HG03097 (cell line): ENCODE results near the gene HINT3.
"Not testable (repeated sequence)": the region's sequence is repeated elsewhere in the genome, so short reads cannot be mapped to it uniquely, and the experiment has no call there.

Experiments
- ATAC-seq: cut with Tn5 transposase; IDR thresholded peaks from one replicate; pipeline ENCODE4 v1.9.1; 2021; ENCODE audit not compliant: unreplicated experiment, low FRiP score

Gene HINT3

DNA sequence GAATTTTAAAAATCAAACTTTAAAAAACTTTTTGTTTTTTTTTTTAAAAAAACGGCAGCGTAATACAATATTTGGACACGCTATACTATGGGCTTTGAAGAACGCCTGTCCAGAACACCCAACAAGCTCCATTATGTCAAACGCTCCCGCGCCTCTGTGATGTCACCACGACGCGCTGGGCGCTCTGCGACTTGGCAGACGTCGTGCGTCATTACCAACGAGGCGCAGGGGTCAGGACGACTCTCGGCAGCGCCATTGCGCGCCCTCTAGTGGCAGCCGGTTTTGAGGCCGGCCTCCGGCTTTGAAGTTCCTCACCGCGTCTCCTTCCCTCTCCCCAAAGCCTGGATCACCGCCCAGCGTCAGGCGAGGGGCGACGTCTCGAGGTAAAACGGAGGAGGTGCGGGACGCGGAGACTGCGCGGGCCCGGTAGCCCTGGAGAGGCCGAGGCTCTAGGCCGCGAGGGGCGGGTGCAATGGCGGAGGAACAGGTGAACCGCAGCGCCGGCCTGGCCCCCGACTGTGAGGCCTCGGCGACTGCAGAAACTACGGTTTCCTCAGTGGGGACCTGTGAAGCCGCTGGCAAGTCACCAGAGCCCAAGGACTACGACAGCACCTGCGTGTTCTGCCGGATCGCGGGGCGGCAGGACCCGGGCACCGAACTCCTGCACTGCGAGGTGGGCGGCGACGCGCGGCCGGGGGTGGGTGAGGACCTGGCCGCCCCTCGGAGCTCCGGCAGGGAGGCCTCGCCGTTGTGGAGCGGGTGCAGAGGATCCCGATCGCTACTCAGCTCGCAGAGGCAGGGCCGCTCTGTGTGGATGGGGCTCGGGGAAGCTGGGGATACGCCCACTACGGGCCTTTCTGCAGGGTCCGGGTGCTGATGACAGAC, at the start of gene HINT3:
TSS of gene HINT3 (plus strand) at position 265 of the 885 bp plus-strand sequence. CDS start at position 473, 208 bp downstream.
- peak; percentile 93 for ATAC-seq

DNA sequence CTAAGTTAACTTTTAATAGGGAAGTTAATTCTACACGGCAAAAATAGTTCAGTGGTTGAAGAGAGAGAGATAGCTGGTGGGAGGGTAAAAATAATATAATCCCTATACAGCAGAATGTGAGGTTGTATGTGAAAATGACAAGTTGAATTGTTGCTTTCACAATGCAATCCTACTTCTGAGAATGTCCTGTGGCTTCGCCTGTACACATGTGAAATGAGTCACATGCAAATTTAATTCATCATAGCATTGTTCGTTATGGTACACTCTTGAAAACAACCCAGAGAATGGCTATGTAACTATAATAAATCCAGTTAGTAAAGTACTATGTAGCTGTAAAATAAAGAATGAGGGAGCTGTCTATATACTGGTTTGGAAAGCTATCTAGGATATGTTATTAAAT, 46.0 kb upstream of the HINT3 start:
- ATAC-seq = peak; percentile 96

DNA sequence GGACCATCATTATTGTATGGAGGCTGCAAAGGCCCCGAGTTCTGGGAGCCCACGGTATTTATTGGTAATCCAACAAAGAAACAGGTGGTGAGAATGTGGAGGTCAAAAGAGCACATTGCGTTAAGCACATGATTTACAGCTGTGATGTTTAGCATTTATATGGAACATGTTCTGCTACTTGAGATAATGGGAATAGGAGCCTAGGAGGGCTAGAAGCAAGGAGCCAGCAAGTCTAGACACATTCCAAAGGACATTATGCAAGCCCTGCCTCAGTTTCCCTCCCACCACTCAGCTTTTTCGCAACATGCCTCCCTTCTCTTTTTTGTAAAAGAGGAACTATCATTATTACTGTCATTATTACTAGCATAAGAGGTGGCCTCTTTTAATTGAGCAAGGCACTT, 45.5 kb upstream of the HINT3 start:
- ATAC-seq = not testable (repeated sequence)

DNA sequence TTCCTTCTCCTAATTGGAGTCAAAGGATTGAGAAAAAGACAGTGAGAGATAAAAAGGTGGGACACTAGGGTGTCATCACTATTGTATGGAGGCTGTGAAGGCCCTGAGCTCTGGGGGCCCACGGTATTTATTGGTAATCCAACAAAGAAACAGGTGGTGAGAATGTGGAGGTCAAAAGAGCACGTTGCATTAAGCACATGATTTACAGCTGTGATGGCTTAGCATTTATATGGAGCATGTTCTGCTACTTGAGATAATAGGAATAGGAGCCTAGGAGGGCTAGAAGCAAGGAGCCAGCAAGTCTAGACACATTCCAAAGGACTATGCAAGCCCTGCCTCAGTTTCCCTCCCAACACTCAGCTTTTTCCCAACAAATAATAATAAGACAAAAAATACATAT, 44.1 kb upstream of the HINT3 start:
- ATAC-seq = not testable (repeated sequence)

DNA sequence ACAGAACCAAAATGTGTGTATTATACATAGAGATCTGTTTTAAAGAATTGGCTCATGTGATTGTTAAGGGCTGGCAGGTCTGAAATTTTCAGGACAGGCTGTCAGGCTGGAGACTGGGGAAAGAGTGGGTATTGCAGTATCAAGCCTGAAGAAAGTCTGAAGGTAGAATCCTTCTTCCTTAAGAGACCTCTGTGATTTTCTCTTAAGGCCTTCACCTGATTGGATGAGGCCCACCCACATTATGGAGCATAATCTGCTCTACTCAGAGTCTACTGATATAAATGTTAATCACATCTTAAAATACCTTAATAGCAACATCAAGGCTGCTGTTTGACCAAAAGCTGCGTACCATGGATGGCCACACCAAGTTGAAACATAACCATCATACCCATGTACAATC, 43.4 kb upstream of the HINT3 start:
- ATAC-seq = no peak

DNA sequence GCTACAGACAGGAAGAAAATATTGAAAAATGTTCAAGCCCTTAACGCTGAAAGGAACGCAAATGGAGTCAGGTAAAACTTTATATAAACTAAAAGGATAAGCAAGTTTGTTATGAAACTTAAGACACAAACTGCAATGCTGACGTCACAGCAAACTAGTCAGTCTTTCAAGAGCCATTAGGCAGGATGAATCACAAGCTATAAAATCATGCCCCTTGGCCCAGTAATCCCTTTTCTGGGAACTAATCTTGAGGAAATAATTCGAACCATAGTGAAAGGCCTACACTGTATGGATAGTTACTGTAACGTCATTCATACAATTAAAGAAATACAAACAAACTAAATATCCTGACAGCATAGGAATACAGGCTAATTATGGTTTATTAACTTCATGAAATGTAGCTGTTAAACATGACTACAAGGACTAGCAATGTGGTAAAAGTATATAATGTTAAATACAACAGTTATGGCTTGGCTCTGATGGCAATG, 42.7 kb upstream of the HINT3 start:
- ATAC-seq = no peak

DNA sequence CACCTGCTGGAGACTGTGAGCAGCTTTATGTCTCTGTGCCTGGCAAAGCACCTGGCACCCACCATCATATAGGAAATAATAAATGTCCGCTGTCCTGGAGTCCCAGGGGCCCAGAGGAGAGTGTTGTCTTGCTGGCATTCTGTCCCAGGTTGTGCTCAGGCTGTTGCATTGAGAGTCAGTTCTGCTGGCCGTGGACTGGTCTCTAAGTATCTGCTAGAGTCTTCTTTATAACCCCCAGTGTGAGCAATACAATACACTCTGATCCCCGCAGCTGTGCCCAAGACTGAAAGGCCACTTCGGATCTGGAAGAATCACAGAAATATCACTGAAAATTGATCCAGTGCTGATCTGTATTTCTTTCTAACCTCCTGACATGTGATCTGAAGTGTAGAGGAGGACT, 38.3 kb upstream of the HINT3 start:
- no peak for ATAC-seq

DNA sequence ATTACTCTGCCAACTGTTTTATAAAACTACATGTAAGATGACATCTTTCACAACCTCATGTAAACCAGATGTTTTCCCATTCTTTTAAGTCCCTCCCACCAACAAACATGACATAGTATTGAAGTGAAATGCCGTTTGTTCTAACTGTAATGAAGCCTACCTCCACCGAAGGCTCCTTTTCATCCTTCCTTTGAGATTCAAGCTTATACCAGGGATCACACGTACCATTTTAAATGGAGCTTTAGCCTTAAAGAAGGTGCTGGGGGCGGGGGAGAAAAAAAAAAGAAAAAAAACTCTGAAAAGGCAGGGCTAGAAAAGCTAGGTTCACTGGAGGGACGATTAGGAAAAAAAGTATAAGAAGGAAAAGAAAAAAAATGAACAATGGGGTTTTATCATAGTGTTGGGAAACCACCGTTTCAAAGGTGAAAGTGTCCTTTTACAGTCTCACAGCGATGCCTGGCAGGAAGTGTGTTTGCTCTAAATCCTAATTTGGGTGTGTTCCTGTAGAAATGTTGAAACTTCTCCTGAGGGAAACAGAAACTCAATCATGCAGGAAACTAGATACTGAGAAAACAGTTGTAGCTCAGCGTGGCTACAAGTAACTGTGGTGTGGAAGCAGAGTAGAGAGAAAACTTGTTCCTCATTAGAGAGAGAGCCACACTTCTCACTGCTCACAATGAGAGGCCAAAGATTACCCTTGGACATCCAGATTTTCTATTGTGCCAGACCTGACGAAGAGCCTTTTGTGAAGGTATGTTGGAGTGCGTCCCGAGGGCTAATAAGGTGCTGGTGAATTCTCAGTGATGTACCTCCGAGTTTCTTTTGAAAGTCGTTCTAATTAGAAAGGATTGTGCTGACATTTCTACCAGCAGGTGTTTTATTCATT, 37.6 kb upstream of the HINT3 start:
- ATAC-seq = peak; percentile 94

DNA sequence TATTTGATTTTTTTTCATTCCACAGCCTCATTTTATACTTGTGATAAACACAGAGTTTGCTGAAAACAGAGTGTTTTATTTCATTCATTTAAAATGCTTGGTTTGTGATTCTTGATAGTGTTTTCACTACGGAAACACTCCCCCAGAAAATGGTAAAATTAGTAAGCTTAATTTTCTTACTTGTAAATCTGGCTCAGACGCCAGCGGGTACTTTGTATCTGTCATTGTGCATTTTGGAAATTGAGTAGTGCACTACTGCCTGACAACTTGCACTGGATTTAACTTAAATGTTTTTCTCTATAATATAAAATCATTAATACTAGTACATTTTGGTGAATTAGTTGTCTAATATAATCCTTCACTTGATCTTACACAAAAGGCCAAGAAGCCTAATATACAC, 37.0 kb upstream of the HINT3 start:
- ATAC-seq = no peak

DNA sequence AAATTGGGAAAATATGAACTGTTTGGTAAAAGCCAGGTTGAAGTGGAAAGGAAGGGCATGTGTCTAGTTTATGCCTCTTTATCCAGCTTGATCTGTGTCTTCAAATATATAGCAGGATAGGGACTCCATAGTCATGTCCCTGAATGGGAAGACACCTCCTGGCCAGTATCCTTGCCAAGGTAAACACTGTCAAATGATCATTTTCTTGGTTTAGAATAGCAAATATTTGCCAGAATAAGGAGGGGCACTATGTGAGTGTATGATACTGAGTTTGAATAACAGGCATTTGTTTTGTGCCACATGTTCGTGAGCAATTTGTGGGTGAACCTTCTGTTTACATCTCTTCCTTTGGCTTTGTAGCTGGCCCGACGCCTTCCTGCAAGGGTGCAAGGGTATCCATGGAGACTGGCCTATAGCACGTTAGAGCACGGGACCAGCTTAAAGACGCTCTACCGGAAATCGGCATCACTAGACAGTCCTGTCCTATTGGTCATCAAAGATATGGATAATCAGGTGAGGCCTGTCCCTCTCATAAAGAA, 34.2 kb upstream of the HINT3 start:
- no peak for ATAC-seq

DNA sequence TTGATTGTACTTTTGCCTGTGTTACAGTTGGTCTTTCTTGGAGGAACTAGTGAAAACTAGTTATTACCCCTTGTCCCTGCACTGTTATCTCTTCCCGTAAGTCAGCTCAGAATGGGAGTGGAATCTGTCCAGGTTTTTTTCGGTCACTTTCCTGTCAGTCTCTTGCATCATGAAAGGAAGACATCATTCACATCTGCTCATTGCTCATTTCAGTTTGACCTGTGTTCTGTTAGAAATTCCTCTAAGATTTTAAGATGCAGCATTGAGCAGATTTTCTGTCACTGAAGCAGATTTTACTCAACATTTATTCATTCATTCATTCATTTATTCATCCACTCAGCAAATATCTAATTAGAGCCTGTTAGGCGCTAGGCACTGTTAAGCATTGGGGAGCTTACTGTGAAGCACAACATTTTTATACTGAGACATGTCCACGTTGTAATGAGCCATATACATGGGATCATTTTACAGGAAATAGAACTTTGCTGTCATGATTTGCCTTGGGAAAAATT, 33.1 kb upstream of the HINT3 start:
- ATAC-seq = no peak

DNA sequence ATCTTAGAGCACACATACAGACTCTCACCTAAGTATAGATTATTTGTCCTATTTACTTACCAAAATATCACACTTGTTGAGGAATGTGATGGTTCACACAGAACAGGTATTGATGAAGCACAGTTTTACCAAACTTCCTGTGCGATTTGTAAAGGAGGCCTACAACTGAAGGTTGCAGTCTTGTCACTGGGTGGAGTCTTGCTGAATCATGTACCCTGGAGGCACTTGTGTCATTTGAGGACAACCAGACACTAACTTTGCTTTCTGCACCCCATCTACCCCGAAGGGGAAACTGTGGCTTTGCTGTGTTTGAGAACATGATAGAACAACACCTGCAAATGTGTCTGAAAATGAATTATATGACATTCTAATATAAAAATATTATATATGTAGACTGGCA, 32.4 kb upstream of the HINT3 start:
- no peak for ATAC-seq

DNA sequence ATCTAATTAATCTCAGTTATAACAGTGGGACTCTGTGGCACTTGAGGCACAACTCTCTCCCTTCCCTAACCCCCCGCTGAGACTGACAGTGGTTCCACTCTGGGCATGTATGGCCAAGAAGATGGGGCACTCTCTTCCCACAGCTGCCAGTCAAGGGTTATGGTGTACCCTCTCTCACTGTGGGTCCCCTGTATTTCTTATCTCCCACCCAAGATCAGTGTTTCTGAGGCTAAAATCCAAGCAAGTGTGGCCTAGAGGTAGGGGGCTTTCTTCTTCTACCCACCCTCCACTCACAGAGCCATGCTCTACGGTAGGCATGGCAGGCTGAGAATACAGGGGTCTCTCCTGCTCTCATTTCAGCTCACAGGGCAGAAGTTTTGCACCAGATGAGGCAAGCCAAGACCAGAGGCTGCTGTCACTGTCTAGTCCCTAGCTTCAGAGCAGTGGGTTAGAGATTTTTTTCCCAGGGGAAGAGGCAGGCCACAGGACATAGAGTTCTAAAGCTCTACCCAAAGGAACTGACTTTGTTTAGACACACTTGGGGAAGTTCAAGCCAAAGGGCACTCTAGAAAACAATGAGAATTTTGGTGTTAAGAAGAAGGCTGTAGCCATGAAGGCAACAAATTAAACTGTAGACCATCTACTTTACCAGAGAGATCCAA, 31.7 kb upstream of the HINT3 start:
- ATAC-seq = no peak

DNA sequence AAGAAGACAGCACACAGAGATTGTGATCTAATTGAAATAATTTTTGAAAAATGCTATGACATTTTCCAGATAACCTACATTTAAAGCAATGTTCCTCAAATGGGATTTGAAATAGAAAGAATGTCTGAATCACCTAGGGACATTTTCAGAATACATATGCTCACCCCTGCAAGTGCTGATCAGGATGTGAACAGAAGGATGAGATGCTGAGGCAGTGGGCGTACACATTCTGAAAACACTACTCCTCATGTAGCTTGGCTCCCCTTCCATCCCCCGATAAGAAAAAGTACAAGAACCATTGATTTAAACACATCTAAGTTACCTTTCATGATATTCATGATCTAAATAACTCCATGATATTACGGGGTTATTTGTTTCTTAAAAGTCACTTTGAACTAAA, 29.9 kb upstream of the HINT3 start:
- ATAC-seq = no peak

DNA sequence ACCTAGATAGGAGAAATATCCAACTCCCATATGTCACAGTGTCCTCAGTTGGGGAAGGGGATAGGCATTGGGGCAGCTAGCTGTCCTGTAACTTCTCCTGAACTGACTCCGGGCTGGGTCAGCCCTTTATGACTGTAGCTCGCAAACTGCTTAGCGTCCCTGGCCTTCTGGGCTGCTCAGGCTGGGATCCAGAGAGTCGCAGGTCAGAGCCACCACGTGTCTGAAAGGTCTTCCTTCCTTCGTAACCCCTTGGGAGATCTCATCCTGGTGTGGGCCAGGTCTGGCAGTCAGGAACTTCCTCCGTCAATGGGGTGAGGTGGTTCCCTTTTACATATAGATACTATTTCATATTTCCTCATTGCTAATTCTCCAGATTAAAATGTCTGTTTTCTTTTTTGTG, 28.8 kb upstream of the HINT3 start:
- ATAC-seq = no peak

DNA sequence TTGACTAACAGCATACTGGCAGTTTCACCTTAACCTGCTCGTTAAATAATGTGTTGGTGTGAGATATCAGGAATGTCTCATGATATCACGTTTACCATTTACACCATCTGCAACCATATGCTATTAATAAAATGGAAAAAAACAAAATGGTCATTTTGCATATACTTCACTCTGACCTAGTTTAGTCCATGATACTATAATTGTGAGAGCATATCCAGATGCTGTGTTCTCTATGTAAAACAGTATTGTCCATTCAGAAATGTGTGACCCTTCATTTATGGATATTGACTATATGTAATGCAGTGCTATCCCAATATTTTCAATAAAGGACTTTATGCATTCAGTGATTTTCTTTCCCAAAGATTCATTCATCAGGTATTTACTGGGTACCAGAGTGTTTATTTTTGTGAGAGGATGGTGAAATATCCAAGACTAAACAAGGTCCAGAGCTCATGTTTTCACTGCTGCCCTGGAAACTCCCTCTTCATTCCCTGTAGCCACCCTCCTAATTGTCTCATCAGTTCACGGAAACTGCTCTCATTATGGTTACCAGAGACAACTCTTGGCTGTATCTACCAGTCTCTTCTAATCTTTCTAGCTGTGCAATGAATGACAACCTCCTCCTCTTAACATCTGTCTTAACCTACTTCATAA, 25.7 kb upstream of the HINT3 start:
- ATAC-seq = no peak

DNA sequence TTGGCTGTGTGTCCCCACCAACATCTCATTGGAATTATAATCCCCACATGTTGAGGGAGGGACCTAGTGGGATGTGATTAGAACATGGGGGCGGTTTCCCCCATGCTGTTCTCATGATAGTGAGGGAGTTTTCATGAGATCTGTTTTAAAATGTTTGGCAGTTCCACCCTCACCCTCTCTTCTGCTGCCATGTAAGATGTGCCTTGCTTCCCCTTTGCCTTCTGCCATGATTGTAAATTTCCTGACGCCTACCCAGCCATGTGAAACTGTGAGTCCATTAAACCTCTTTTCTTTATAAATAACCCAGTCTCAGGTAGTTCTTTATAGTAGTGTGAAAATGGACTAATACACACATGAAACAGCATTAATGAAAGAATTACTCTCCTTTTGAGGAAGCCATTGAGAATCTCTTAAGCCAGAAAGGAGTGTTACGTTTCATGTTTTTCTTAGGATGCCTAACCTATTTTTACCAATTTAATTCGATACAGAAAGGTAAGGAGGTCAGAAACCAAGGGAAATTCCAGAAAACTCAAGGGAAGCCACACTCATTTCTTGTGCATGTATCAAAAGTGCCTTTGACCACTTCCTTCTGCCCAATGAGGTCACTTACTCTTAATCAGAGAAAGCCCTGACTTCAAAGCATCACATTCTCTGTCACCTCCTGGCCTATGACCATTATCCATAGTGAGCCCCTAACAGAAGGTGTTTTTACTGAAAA, 24.7 kb upstream of the HINT3 start:
- peak; percentile 70 for ATAC-seq

DNA sequence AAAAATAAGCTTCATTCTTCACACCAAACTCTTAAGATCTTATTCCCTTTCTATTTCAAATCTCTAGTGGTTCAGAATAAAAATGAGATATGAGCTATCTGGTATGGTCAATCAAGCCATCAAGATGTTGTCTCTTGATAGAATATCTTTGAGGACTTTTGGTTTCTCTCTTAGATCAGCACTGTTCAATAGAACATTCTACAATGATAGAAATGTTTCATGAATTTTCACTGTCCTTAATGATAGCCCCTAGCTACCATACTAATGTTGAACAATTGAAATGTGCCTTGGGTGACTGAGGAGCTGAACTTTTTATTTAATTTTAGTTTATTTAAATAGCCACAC, 24.1 kb upstream of the HINT3 start:
- peak; percentile 12 for ATAC-seq

DNA sequence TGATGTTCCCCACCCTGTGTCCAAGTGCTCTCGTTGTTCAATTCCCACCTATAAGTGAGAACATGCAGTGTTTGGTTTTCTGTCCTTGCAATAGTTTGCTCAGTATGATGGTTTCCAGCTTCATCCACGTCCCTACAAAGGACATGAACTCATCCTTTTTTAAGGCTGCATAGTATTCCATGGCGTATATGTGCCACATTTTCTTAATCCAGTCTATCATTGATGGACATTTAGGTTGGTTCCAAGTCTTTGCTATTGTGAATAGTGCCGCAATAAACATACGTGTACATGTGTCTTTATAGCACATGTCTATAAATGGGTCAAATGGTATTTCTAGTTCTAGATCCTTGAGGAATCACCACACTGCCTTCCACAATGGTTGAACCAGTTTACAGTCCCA, 21.1 kb upstream of the HINT3 start:
- ATAC-seq = not testable (repeated sequence)
